MCF 10A (cell line): Measurements from ENCODE around the gene H2BK1. TPM values are rescaled to one million over a fixed set of nuclear protein-coding genes. Genes with fewer than 3 reads are reported as not detected.

Source experiments
- BruUV-seq: library from RNA; stranded (reverse); fragments of 400-500 nt; replicated peaks from 2 replicates; lab custom pipeline; 2021; lab: Mats Ljungman, UMichigan
- CTCF ChIA-PET: fragments of 300-600 bp; sonication (Branson Sonifier 250); formaldehyde crosslinking; extraction: SDS; loops from one replicate; lab custom pipeline; 2021; ENCODE audit warnings: antibody characterized with exemption, inconsistent platforms; lab: Yijun Ruan, JAX
- POLR2A ChIA-PET: fragments of 300-600, 350-650 bp; sonication (Branson Sonifier 250); formaldehyde crosslinking; extraction: SDS; loops from one replicate; lab custom pipeline; 2020; ENCODE audit warnings: antibody characterized with exemption, inconsistent platforms; lab: Yijun Ruan, JAX
- DNase-seq: peaks from one replicate; pipeline ENCODE4 v3.0.0-alpha.2; 2018; ENCODE audit not compliant: unreplicated experiment
- H3K27ac Mint-ChIP-seq: one replicate; pipeline ENCODE4 v1.8.0; 2022; ENCODE audit warnings: mild to moderate bottlenecking, low read depth, mixed read lengths; ENCODE audit not compliant: unreplicated experiment
- H3K27me3 Mint-ChIP-seq: one replicate; pipeline ENCODE4 v1.8.0; 2022; ENCODE audit warnings: mixed read lengths; ENCODE audit not compliant: insufficient read depth, unreplicated experiment
- H3K36me3 Mint-ChIP-seq: one replicate; pipeline ENCODE4 v1.8.0; 2022; ENCODE audit warnings: mild to moderate bottlenecking, moderate library complexity, mixed read lengths; ENCODE audit not compliant: insufficient read depth, unreplicated experiment
- H3K4me1 Mint-ChIP-seq: one replicate; pipeline ENCODE4 v1.8.0; 2022; ENCODE audit warnings: mixed read lengths; ENCODE audit not compliant: insufficient read depth, unreplicated experiment
- H3K4me3 Mint-ChIP-seq: one replicate; pipeline ENCODE4 v1.8.0; 2022; ENCODE audit warnings: mild to moderate bottlenecking, moderate library complexity, mixed read lengths; ENCODE audit not compliant: unreplicated experiment
- H3K9me3 Mint-ChIP-seq: one replicate; pipeline ENCODE4 v1.8.0; 2022; ENCODE audit warnings: mixed read lengths; ENCODE audit not compliant: unreplicated experiment
- intact Hi-C: fragments of 100-400 bp; cut with micrococcal nuclease; formaldehyde crosslinking; loops from 2 replicates; pipeline ENCODE4 v1.14.1; 2022
- total RNA-seq: library from RNA; stranded (reverse); gene quantifications from 2 replicates; pipeline ENCODE4 v1.2.3, GENCODE V29; 2022
- TF ChIP-seq, protein P1 (sequence below): fragments of 200-600 bp; IDR thresholded peaks from one replicate; pipeline ENCODE4 v1.8.0; 2022; ENCODE audit warnings: antibody characterized with exemption, mild to moderate bottlenecking; ENCODE audit not compliant: unreplicated experiment

The H2BK1 gene
- total RNA-seq, 1 experiment from 2014 or later, result not detected

DNA sequence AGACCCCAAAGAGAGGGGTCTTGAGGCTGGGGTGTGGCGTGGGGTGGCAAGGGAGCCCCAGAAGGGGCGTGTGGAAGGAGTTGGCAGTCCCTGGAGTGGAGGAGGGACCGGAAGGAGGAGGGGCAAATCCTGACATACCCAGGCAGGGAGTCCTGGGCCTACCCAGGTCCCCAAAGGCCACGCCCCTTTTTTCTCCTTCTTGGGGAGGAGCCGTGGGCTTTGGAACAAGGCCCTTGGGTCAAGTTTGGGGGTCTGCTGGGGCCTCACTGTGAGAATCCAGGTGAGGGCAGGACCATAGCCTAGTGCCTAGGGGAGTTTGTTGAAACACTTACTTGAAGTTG lies 39.4 kb upstream of the H2BK1 start:
- ChIA-PET CTCF (interaction anchor here (1.1 kb wide), 1 partner anchor 15 kb away, joined by 3 read pairs; no protein-coding TSS in a partner anchor), POLR2A (interaction anchor here (0.7 to 2.2 kb wide), 3 partner anchors 10 to 23 kb away, joined by 3 to 6 read pairs (median 3); partner anchors contain the start of genes ABCF2 and CHPF2)
- DNase-seq, result peak; percentile 53
- TF ChIP-seq, protein P1, sequence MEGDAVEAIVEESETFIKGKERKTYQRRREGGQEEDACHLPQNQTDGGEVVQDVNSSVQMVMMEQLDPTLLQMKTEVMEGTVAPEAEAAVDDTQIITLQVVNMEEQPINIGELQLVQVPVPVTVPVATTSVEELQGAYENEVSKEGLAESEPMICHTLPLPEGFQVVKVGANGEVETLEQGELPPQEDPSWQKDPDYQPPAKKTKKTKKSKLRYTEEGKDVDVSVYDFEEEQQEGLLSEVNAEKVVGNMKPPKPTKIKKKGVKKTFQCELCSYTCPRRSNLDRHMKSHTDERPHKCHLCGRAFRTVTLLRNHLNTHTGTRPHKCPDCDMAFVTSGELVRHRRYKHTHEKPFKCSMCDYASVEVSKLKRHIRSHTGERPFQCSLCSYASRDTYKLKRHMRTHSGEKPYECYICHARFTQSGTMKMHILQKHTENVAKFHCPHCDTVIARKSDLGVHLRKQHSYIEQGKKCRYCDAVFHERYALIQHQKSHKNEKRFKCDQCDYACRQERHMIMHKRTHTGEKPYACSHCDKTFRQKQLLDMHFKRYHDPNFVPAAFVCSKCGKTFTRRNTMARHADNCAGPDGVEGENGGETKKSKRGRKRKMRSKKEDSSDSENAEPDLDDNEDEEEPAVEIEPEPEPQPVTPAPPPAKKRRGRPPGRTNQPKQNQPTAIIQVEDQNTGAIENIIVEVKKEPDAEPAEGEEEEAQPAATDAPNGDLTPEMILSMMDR, result no peak
- Mint-ChIP-seq H3K27ac (peak overlapping the region; percentile 55), H3K4me1 (peaks cover 42% of the 10 kb centered on the region), H3K9me3 (no peaks in the 10 kb centered on the region), H3K36me3 (no peaks in the 10 kb centered on the region), H3K27me3 (peaks cover 4% of the 10 kb centered on the region), H3K4me3 (peak overlapping the region; percentile 90)
- intact Hi-C loops, result no loop called here
- BruUV-seq, result no TSS peak

DNA sequence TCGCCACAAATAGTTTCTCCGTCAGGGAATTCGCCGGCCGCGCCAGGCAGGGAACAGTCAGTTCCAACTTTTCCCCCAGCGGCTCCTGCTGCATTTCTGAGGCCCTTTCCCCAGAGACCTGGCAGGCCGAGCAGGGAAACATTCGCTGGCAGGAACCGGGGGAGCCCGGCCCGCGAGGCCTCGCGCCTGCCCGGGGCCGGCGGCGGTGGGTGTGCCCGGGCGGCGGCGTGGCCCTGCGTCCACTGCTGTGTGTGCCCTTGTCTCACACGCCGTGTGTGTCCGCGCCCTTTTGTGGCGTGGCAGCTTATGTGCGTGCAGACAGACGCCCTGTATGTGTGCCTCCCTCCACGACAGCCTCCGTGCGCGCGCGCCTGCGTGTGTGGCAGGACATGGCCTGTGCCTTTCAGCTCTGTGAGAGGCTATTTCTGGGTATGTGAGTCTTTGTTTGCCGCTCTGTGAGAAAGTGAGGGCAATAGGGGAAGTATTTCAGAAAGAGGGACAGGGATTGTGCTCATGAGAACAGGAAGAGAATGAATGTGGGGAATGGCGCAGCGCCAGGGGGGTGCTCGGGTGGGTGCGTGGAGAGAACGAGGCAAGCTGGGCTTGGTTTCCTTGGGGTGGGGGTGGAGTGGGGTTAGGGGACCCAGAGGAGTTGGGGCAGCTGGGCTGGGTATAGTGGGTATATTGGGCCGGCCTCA lies 38.9 kb upstream of the H2BK1 start:
- peak overlapping the region; percentile 55 for H3K27ac Mint-ChIP-seq
- DNase-seq, result peak; percentile 52
- TF ChIP-seq, protein P1, result no peak
- H3K4me1 Mint-ChIP-seq, result peaks cover 42% of the 10 kb centered on the region
- BruUV-seq, result no TSS peak
- CTCF ChIA-PET, result interaction anchor here (0.5 to 1.1 kb wide), 2 partner anchors 14 to 52 kb away, joined by 3 read pairs; no protein-coding TSS in a partner anchor
- no peaks in the 10 kb centered on the region for H3K9me3 Mint-ChIP-seq
- POLR2A ChIA-PET, result interaction anchor here (0.7 to 2.2 kb wide), 3 partner anchors 10 to 22 kb away, joined by 3 to 6 read pairs (median 3); partner anchors contain the start of genes ABCF2 and CHPF2
- no peaks in the 10 kb centered on the region for H3K27me3 Mint-ChIP-seq
- intact Hi-C loops, result no loop called here
- H3K4me3 Mint-ChIP-seq, result peak overlapping the region; percentile 90
- H3K36me3 Mint-ChIP-seq, result no peaks in the 10 kb centered on the region

DNA sequence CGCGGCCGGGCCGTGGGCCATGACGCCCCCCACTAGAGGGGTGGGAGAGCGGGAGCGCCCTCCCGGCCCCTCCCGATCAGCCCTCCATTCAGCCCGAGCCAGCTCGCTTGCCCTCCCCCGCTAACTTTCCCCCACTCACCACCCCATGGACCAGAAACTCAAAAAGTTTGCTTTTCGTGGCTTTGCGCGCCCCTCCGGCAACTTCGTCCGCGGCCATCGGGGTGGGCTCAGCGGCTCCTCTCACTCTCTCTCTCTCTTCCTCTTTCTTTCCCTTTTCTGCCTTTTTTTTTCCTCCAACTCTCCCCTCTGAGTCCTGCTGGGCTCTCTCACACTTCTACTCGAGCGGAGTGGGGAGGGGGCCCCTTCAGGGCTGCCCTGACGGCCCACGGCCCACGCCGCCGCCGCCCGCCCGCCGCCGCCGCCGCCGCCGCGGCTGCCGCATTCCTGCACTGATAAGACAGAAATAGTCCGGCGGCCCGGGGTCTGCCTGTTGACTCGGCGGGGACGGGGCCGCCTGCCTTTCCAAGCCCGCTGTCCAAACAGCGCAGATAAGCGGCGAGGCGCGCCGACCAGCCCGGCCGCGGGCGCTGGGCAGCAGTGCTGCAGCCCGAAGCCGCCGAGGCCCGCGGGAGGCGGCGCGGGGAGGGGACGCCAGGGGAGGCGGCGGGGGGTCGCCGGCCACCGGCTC lies 38.2 kb upstream of the H2BK1 start, which contains the start of gene SMARCD3:
Gene SMARCD3 (minus strand): TSS at position 349 of the 688 bp plus-strand sequence. CDS start 132 bp downstream, at position 217.
- no peaks in the 10 kb centered on the region for H3K36me3 Mint-ChIP-seq
- H3K4me1 Mint-ChIP-seq, result peaks cover 42% of the 10 kb centered on the region
- intact Hi-C loops, result no loop called here
- no peaks in the 10 kb centered on the region for H3K27me3 Mint-ChIP-seq
- H3K27ac Mint-ChIP-seq, result peak within 1 kb of the TSS; percentile 88
- BruUV-seq, result no TSS peak
- TF ChIP-seq, protein P1, result no peak
- DNase-seq, result peak; percentile 43
- ChIA-PET CTCF (interaction anchor here (0.5 to 1.8 kb wide), 2 partner anchors 53 to 56 kb away, joined by 3 to 10 read pairs; no protein-coding TSS in a partner anchor), POLR2A (interaction anchor here (2.2 kb wide), 1 partner anchor 21 kb away, joined by 6 read pairs; the partner anchor contains the start of gene ABCF2)
- H3K4me3 Mint-ChIP-seq, result peak within 1 kb of the TSS; percentile 90
- H3K9me3 Mint-ChIP-seq, result no peaks in the 10 kb centered on the region
